GM23248 (cell line): ENCODE data around the gene TUBA4A. TPM values are rescaled to one million over a fixed set of nuclear protein-coding genes. Genes with fewer than 3 reads are reported as not detected.
"Not testable (repeated sequence)": the region's sequence is repeated elsewhere in the genome, so short reads cannot be mapped to it uniquely, and the experiment has no call there.

ENCODE experiments used
- DNase-seq: peaks from one replicate; pipeline ENCODE4 v3.0.0-alpha.2; 2015
- H2AFZ ChIP-seq: fragments of 200-600 bp; sonication (generic); 2 replicates; pipeline ENCODE4 v1.6.1; 2016; ENCODE audit warnings: antibody characterized with exemption
- H3F3A ChIP-seq: fragments of 200-600 bp; sonication (generic); 2 replicates; pipeline ENCODE4 v1.6.1; 2016; ENCODE audit warnings: mild to moderate bottlenecking, antibody characterized with exemption, mixed run types; ENCODE audit not compliant: insufficient read depth
- H3K27ac ChIP-seq: fragments of 200-600 bp; sonication (generic); 2 replicates; pipeline ENCODE4 v1.5.1; 2016; ENCODE audit warnings: mild to moderate bottlenecking
- H3K27me3 ChIP-seq: fragments of 200-600 bp; sonication (generic); replicated peaks from 2 replicates; pipeline ENCODE4 v1.6.1; 2016; ENCODE audit warnings: mild to moderate bottlenecking; ENCODE audit not compliant: insufficient read depth
- H3K36me3 ChIP-seq: fragments of 200-600 bp; sonication (generic); 2 replicates; pipeline ENCODE4 v1.6.1; 2016; ENCODE audit warnings: low read depth, mild to moderate bottlenecking
- H3K4me1 ChIP-seq: fragments of 200-600 bp; sonication (generic); 2 replicates; pipeline ENCODE4 v1.6.1; 2016; ENCODE audit warnings: mild to moderate bottlenecking; ENCODE audit not compliant: insufficient read depth
- H3K4me2 ChIP-seq: fragments of 200-600 bp; sonication (generic); one replicate; pipeline ENCODE4 v1.6.1; 2016; ENCODE audit warnings: mild to moderate bottlenecking; ENCODE audit not compliant: unreplicated experiment
- H3K4me3 ChIP-seq: fragments of 200-600 bp; sonication (generic); 2 replicates; pipeline ENCODE4 v1.5.1; 2016; ENCODE audit warnings: mild to moderate bottlenecking
- H3K79me2 ChIP-seq: fragments of 200-600 bp; sonication (generic); 2 replicates; pipeline ENCODE4 v1.6.1; 2016; ENCODE audit warnings: mild to moderate bottlenecking; ENCODE audit not compliant: insufficient read depth
- H3K9ac ChIP-seq: fragments of 200-600 bp; sonication (generic); 2 replicates; pipeline ENCODE4 v1.6.1; 2016; ENCODE audit warnings: mild to moderate bottlenecking
- H3K9me2 ChIP-seq: fragments of 200-600 bp; sonication (generic); 2 replicates; pipeline ENCODE4 v1.6.1; 2016; ENCODE audit warnings: mixed run types, mild to moderate bottlenecking, moderate library complexity; ENCODE audit not compliant: insufficient read depth
- H3K9me3 ChIP-seq: fragments of 200-600 bp; sonication (generic); one replicate; pipeline ENCODE4 v1.6.1; 2017; ENCODE audit warnings: low read depth
- H4K20me1 ChIP-seq: fragments of 200-600 bp; sonication (generic); 2 replicates; pipeline ENCODE4 v1.6.0; 2016; ENCODE audit not compliant: insufficient read depth
- EZH2 ChIP-seq: fragments of 200-600 bp; sonication (generic); IDR thresholded peaks from 2 replicates; pipeline ENCODE4 v1.6.1; 2018; ENCODE audit warnings: antibody characterized with exemption, mild to moderate bottlenecking; ENCODE audit not compliant: insufficient read depth, poor library complexity, severe bottlenecking
- EZH2phosphoT487 ChIP-seq: fragments of 200-600 bp; sonication (generic); IDR thresholded peaks from 2 replicates; pipeline ENCODE4 v1.6.1; 2018; ENCODE audit warnings: antibody characterized with exemption, moderate library complexity, mild to moderate bottlenecking, low read depth; ENCODE audit not compliant: insufficient read depth
- WGBS, 2 experiments: methylation state at CpG; one replicate each; pipeline ENCODE4 v1.1.6; 2015 to 2017; ENCODE audit warnings: low lambda C conversion rate in 2 of 2, low coverage in 1 of 2; ENCODE audit errors: missing lambda C conversion rate in 2 of 2; 5-methylcytosine and 5-hydroxymethylcytosine counted together
- in situ Hi-C: fragments of 300-500 bp; cut with MboI; formaldehyde crosslinking; loops from 2 replicates; pipeline ENCODE4 v1.15.0; 2020
- polyA plus RNA-seq: library from polyadenylated mRNA; unstranded; fragments of >200 nt; fragmentation: Nextera tagmentation; extraction: Ambion mirVana; gene quantifications from 2 replicates; pipeline ENCODE4 v1.2.1, GENCODE V29; 2016
- total RNA-seq: library from RNA; depleted of rRNA; stranded (reverse); fragments of >200 nt; shearing (Covaris generic); gene quantifications from 2 replicates; pipeline ENCODE4 v1.2.3, GENCODE V29; 2014

Gene TUBA4A
- total and polyA plus RNA-seq, 2 experiments from 2014 or later = 14.3 to 14.5 TPM

GRCh38 chr2:219287580-219288265, 34.0 kb upstream of the TUBA4A start:
- peaks cover 8% of the 10 kb centered on the region for H3F3A ChIP-seq
- TF ChIP-seq EZH2phosphoT487 (no peak), EZH2 (no peak)
- in situ Hi-C loops = no loop called here

GRCh38 chr2:219287116-219287440, 33.4 kb upstream of the TUBA4A start:
- H2AFZ ChIP-seq, H3K27me3 ChIP-seq, H3K4me3 ChIP-seq, H3K36me3 ChIP-seq, DNase-seq, H3F3A ChIP-seq, H3K9me3 ChIP-seq, H3K9me2 ChIP-seq, H3K4me2 ChIP-seq, H3K79me2 ChIP-seq, H3K9ac ChIP-seq, H4K20me1 ChIP-seq, H3K27ac ChIP-seq, in situ Hi-C loops: not testable (repeated sequence)
- WGBS, 2 experiments = 87 to 93% methylated on average over 5 to 6 of the region's 6 CpGs
- peaks cover 22% of the 10 kb centered on the region for H3K4me1 ChIP-seq

More at GRCh38 chr2:219287580-219288265, 34.0 kb upstream of the TUBA4A start:
- no peak overlapping the region for H3K27ac ChIP-seq
- no peaks in the 10 kb centered on the region for H3K9me2 ChIP-seq
- H3K9ac ChIP-seq = no peak overlapping the region
- no peaks in the 10 kb centered on the region for H3K9me3 ChIP-seq
- no peak for DNase-seq
- peaks cover 22% of the 10 kb centered on the region for H3K4me1 ChIP-seq
- H3K4me3 ChIP-seq = no peak overlapping the region
- no peaks in the 10 kb centered on the region for H3K36me3 ChIP-seq
- H3K79me2 ChIP-seq = no peaks in the 10 kb centered on the region
- H3K27me3 ChIP-seq = no peaks in the 10 kb centered on the region
- no peaks in the 10 kb centered on the region for H4K20me1 ChIP-seq
- WGBS, 2 experiments = 90 to 95% methylated on average over 10 of the region's 10 CpGs
- H2AFZ ChIP-seq = no peak overlapping the region
- no peak overlapping the region for H3K4me2 ChIP-seq

GRCh38 chr2:219286436-219287115, 32.9 kb upstream of the TUBA4A start:
- Histone ChIP-seq H3K27ac (peak overlapping the region; percentile 45), H3K79me2 (no peaks in the 10 kb centered on the region), H4K20me1 (no peaks in the 10 kb centered on the region), H2AFZ (no peak overlapping the region), H3K9me3 (no peaks in the 10 kb centered on the region), H3K27me3 (no peaks in the 10 kb centered on the region), H3K9me2 (no peaks in the 10 kb centered on the region), H3K4me3 (no peak overlapping the region), H3K4me2 (no peak overlapping the region), H3F3A (peaks cover 8% of the 10 kb centered on the region), H3K9ac (peak overlapping the region; percentile 33; the same call in 1 of the 2 replicates), H3K4me1 (peaks cover 22% of the 10 kb centered on the region), H3K36me3 (no peaks in the 10 kb centered on the region)
- peak; percentile 53 for DNase-seq
- in situ Hi-C loops = no loop called here
- TF ChIP-seq EZH2 = no peak
- no peak for TF ChIP-seq EZH2phosphoT487
- 46% methylated on average over 12 of the region's 12 CpGs for WGBS, 2 experiments

GRCh38 chr2:219285894-219286425, 32.2 kb upstream of the TUBA4A start:
- peak overlapping the region; percentile 38; the same call in 1 of the 2 replicates for H3K9ac ChIP-seq
- no peak for TF ChIP-seq EZH2phosphoT487
- no peak for TF ChIP-seq EZH2
- in situ Hi-C loops = no loop called here
- peaks cover 8% of the 10 kb centered on the region for H3F3A ChIP-seq
- H3K27me3 ChIP-seq = no peaks in the 10 kb centered on the region
- H3K9me3 ChIP-seq = no peaks in the 10 kb centered on the region
- H3K4me1 ChIP-seq = peaks cover 22% of the 10 kb centered on the region
- H3K9me2 ChIP-seq = no peaks in the 10 kb centered on the region
- H4K20me1 ChIP-seq = no peaks in the 10 kb centered on the region
- no peaks in the 10 kb centered on the region for H3K36me3 ChIP-seq
- DNase-seq = peak; percentile 82
- H2AFZ ChIP-seq = no peak overlapping the region
- 28 to 31% methylated on average over 13 to 16 of the region's 17 CpGs for WGBS, 2 experiments
- H3K79me2 ChIP-seq = 0 out of 2 replicates have a peak, but pooled peaks cover 2% of the 10 kb centered on the region
- no peak overlapping the region for H3K4me3 ChIP-seq
- H3K27ac ChIP-seq = peak overlapping the region; percentile 45
- peak overlapping the region; percentile 50 for H3K4me2 ChIP-seq
